ENCODE data around the gene ELFN2.
A peak's percentile ranks its signal among the peaks of the same experiment; 100 is the strongest.

ELFN2 gene

GRCh38 chr22:37319469-37319868 lies 107.8 kb downstream of the ELFN2 start:
- H3K27ac ChIP-seq (ENCODE audit: extremely low read depth, low read depth, low read length) = no peak overlapping the region
- peak; percentile 85 for TF ChIP-seq ZFHX2 (tag by site-specific recombination; conservative IDR thresholded peaks at IDR 0.05)
- TF ChIP-seq EGR2 (tag by site-specific recombination; IDR thresholded peaks at IDR 0.05; ENCODE audit: low read depth) = peak; percentile 89
- TF ChIP-seq REPIN1 (tag by site-specific recombination; IDR thresholded peaks at IDR 0.05; ENCODE audit: low read depth) = no peak
- H3K4me3 ChIP-seq (ENCODE audit: low read depth, low read length) = no peak overlapping the region
- ChIA-PET CTCF (interaction anchor here (1.9 to 7.0 kb wide), 3 partner anchors 137 to 139 kb away, joined by 8 to 273 read pairs (median 29); no protein-coding TSS in a partner anchor), POLR2A (no interaction called here)
- no peaks in the 10 kb centered on the region for H3K9me3 ChIP-seq (ENCODE audit: control insufficient read depth, insufficient read depth, low read depth, low read length)
- no peaks in the 10 kb centered on the region for H3K4me1 ChIP-seq (ENCODE audit: control insufficient read depth, insufficient read depth, low read length)
- H3K36me3 ChIP-seq (ENCODE audit: control insufficient read depth in 2 of 2, insufficient read depth in 1 of 2, low read length in 2 of 2) = no peaks in the 10 kb centered on the region

GRCh38 chr22:37318364-37319109 lies 108.7 kb downstream of the ELFN2 start:
- Histone ChIP-seq H3K27ac (ENCODE audit: extremely low read depth, low read depth, low read length) (no peak overlapping the region), H3K4me1 (ENCODE audit: control insufficient read depth, insufficient read depth, low read length) (no peaks in the 10 kb centered on the region), H3K4me3 (ENCODE audit: low read depth, low read length) (no peak overlapping the region), H3K36me3 (ENCODE audit: control insufficient read depth in 2 of 2, insufficient read depth in 1 of 2, low read length in 2 of 2) (no peaks in the 10 kb centered on the region), H3K9me3 (ENCODE audit: control insufficient read depth, insufficient read depth, low read depth, low read length) (no peaks in the 10 kb centered on the region)
- ChIA-PET CTCF (interaction anchor here (0.9 to 7.0 kb wide), 14 partner anchors 14 to 274 kb away, joined by 3 to 273 read pairs (median 7); no protein-coding TSS in a partner anchor), POLR2A (no interaction called here)
- TF ChIP-seq, protein P1, sequence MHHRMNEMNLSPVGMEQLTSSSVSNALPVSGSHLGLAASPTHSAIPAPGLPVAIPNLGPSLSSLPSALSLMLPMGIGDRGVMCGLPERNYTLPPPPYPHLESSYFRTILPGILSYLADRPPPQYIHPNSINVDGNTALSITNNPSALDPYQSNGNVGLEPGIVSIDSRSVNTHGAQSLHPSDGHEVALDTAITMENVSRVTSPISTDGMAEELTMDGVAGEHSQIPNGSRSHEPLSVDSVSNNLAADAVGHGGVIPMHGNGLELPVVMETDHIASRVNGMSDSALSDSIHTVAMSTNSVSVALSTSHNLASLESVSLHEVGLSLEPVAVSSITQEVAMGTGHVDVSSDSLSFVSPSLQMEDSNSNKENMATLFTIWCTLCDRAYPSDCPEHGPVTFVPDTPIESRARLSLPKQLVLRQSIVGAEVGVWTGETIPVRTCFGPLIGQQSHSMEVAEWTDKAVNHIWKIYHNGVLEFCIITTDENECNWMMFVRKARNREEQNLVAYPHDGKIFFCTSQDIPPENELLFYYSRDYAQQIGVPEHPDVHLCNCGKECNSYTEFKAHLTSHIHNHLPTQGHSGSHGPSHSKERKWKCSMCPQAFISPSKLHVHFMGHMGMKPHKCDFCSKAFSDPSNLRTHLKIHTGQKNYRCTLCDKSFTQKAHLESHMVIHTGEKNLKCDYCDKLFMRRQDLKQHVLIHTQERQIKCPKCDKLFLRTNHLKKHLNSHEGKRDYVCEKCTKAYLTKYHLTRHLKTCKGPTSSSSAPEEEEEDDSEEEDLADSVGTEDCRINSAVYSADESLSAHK (tag by site-specific recombination; IDR thresholded peaks at IDR 0.05) = no peak
- no peak for TF ChIP-seq ZNF48 (tag by site-specific recombination; IDR thresholded peaks at IDR 0.05)
- TF ChIP-seq ZNF16 (tag by site-specific recombination; IDR thresholded peaks at IDR 0.05; ENCODE audit: low read depth) = no peak
- TF ChIP-seq ZNF544 (tag by site-specific recombination; IDR thresholded peaks at IDR 0.05) = no peak
- no peak for TF ChIP-seq KLF17 (tag by site-specific recombination; IDR thresholded peaks at IDR 0.05)
- no peak for TF ChIP-seq PBX3 (CRISPR knock-in tag; IDR thresholded peaks at IDR 0.05)
- TF ChIP-seq ZIC2 (tag by site-specific recombination; IDR thresholded peaks at IDR 0.05) = peak; percentile 46; the same call in 1 of the 2 replicates
- no peak for TF ChIP-seq ZNF221 (tag by site-specific recombination; IDR thresholded peaks at IDR 0.05; ENCODE audit: borderline replicate concordance)
- TF ChIP-seq ZNF184 (tag by site-specific recombination; IDR thresholded peaks at IDR 0.05) = no peak
